ENCODE results near the gene RALGAPA2. TPM values are rescaled to one million over a fixed set of nuclear protein-coding genes. Genes with fewer than 3 reads are reported as not detected.

The RALGAPA2 gene
- total RNA-seq, 4 donors from 2014 or later: 25.9 to 48.9 (median 38.6) TPM

GRCh38 chr20:20606050-20606449 lies 106.4 kb downstream of the RALGAPA2 start:
- Histone ChIP-seq H3K36me3 (no peaks in the 10 kb centered on the region), H3K27ac (no peak overlapping the region), H3K27me3 (no peaks in the 10 kb centered on the region), H3K4me1 (no peaks in the 10 kb centered on the region), H3K9me3 (no peaks in the 10 kb centered on the region), H3K4me3 (no peak overlapping the region)
- DNase-seq: no peak
- TF ChIP-seq, protein P1, sequence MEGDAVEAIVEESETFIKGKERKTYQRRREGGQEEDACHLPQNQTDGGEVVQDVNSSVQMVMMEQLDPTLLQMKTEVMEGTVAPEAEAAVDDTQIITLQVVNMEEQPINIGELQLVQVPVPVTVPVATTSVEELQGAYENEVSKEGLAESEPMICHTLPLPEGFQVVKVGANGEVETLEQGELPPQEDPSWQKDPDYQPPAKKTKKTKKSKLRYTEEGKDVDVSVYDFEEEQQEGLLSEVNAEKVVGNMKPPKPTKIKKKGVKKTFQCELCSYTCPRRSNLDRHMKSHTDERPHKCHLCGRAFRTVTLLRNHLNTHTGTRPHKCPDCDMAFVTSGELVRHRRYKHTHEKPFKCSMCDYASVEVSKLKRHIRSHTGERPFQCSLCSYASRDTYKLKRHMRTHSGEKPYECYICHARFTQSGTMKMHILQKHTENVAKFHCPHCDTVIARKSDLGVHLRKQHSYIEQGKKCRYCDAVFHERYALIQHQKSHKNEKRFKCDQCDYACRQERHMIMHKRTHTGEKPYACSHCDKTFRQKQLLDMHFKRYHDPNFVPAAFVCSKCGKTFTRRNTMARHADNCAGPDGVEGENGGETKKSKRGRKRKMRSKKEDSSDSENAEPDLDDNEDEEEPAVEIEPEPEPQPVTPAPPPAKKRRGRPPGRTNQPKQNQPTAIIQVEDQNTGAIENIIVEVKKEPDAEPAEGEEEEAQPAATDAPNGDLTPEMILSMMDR (IDR thresholded peaks at IDR 0.05): no peak
- no peak for TF ChIP-seq POLR2A (IDR thresholded peaks at IDR 0.05)
- intact Hi-C loops (cut with DNase I; ENCODE audit: low total_unique reads): no loop called here

DNA sequence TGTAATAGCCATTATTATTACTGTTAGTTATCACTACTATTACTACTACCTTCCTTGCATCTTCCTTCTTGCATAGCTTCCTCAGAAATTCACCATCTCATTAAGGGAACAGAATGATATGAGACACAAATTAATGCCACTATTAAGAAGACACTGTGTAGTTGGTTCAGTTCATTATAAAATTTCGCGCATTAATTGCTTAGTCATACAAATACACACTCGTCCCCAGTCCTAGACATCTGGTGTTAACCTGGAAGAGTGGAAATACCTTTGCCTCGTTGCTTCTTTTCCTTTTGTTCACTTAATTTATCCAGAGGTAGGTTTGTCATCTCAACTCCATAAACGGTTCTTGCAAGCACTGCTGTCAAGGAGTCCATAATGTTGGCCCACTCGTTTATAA lies 107.5 kb downstream of the RALGAPA2 start:
- H3K27ac ChIP-seq: no peak overlapping the region
- intact Hi-C loops (cut with DNase I; ENCODE audit: low total_unique reads): no loop called here
- no peak for DNase-seq
- no peaks in the 10 kb centered on the region for H3K36me3 ChIP-seq
- no peak for TF ChIP-seq POLR2A (IDR thresholded peaks at IDR 0.05)
- TF ChIP-seq, protein P1 (IDR thresholded peaks at IDR 0.05): no peak
- H3K9me3 ChIP-seq: no peaks in the 10 kb centered on the region
- no peaks in the 10 kb centered on the region for H3K27me3 ChIP-seq
- H3K4me3 ChIP-seq: no peak overlapping the region
- H3K4me1 ChIP-seq: no peaks in the 10 kb centered on the region

DNA sequence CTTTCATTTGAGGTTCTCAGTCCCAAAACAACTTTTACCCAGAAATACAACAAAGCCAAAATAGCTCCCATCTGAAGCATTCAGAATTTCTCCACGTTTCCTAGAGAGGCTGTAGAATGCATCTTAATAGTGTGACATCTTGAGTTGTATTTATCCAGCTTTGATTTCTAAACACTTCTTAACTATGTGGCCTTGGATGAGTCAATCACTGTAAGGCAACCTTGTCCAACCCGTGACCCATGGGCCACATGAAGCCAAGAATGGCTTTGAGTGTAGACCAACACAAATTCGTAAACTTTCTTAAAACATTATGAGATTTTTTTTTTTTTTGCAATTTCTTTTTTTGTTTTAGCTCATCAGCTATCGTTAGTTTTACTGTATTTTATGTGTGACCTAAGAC lies 108.1 kb downstream of the RALGAPA2 start:
- no peaks in the 10 kb centered on the region for H3K9me3 ChIP-seq
- intact Hi-C loops (cut with DNase I; ENCODE audit: low total_unique reads): no loop called here
- H3K36me3 ChIP-seq: no peaks in the 10 kb centered on the region
- H3K4me3 ChIP-seq: no peak overlapping the region
- no peaks in the 10 kb centered on the region for H3K4me1 ChIP-seq
- TF ChIP-seq, protein P1 (IDR thresholded peaks at IDR 0.05): no peak
- TF ChIP-seq POLR2A (IDR thresholded peaks at IDR 0.05): no peak
- DNase-seq: no peak
- H3K27ac ChIP-seq: no peak overlapping the region
- no peaks in the 10 kb centered on the region for H3K27me3 ChIP-seq

DNA sequence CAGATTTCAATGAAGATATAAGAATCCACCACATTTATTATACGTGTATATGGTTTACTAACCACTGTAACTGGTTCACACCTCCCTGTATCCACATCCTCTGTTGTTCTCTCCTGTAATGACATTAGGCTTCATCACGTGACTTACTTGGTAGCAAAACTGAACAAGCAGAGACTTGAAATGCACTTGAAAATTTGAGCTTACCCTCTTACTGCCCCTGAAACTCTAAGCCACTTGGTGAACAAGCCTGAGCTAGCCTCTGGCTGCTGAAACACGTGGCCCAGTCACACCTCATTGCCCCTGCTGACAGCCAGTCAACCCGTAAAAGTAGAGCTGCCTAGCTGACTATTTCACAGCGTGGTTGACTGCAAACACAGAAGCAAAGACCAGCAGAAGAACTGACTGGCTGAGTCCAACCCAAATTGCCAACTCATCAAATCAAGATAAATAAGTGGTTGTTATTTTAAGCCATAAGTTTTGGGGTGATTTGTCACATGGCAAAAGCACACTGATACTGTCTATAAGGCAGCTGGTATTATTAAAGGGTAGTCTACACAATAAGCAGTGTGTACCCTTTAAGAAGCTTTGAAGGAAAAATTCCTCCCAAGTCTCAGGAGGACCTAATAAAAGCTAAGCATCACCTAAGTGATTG lies 109.0 kb downstream of the RALGAPA2 start:
- no peaks in the 10 kb centered on the region for H3K36me3 ChIP-seq

DNA sequence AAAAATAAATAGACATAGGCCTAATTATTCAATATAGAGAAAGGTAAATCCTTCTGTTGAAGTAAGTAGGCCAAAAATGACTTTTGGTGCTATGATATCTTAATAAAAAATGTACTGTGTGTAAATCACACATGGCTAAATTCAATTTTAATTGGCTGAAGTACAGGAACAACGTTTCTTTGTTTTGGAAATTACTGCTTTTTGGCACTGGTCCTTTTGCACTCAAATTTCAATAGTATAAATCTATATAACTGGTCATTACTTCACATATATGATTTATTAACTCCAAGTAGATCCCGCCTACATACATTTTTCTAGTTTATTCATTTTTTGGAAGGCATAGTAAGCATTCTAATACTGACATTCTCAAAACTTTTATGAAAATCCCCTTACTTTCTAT lies 114.5 kb downstream of the RALGAPA2 start:
- DNase-seq: no peak
- intact Hi-C loops (cut with DNase I; ENCODE audit: low total_unique reads): no loop called here
- Histone ChIP-seq H3K4me3 (no peak overlapping the region), H3K27ac (no peak overlapping the region), H3K4me1 (no peaks in the 10 kb centered on the region), H3K36me3 (no peaks in the 10 kb centered on the region), H3K27me3 (no peaks in the 10 kb centered on the region), H3K9me3 (no peaks in the 10 kb centered on the region)
- TF ChIP-seq POLR2A (IDR thresholded peaks at IDR 0.05): no peak
- TF ChIP-seq, protein P1 (IDR thresholded peaks at IDR 0.05): no peak

More for the DNA sequence above, 109.0 kb downstream of the RALGAPA2 start:
- H3K9me3 ChIP-seq: no peaks in the 10 kb centered on the region
- DNase-seq: no peak
- TF ChIP-seq, protein P1 (IDR thresholded peaks at IDR 0.05): no peak
- no peak for TF ChIP-seq POLR2A (IDR thresholded peaks at IDR 0.05)
- no peaks in the 10 kb centered on the region for H3K4me1 ChIP-seq
- no peak overlapping the region for H3K4me3 ChIP-seq
- no peak overlapping the region for H3K27ac ChIP-seq
- intact Hi-C loops (cut with DNase I; ENCODE audit: low total_unique reads): no loop called here
- no peaks in the 10 kb centered on the region for H3K27me3 ChIP-seq
